HepG2 (cell line): ENCODE measurements around the gene SRXN1. TPM values are rescaled to one million over a fixed set of nuclear protein-coding genes. Genes with fewer than 3 reads are reported as not detected.
A peak's percentile ranks its signal among the peaks of the same experiment; 100 is the strongest.

Source experiments
- CEBPG ChIP-seq: IDR thresholded peaks from 2 replicates; pipeline ENCODE4 v1.6.1; 2016
- CREB3 ChIP-seq: sonication (generic); formaldehyde crosslinking; IDR thresholded peaks from 2 replicates; pipeline ENCODE4 v1.5.0; 2020; ENCODE audit warnings: missing genetic modification reagents
- ERF ChIP-seq: IDR thresholded peaks from 2 replicates; pipeline ENCODE4 v1.6.1; 2018; ENCODE audit warnings: missing biosample characterization, missing genetic modification reagents
- FOSL2 ChIP-seq: sonication (generic); formaldehyde crosslinking; IDR thresholded peaks from 2 replicates; pipeline ENCODE4 v1.4.0; 2020; ENCODE audit warnings: missing genetic modification reagents
- GMEB2 ChIP-seq: IDR thresholded peaks from 2 replicates; pipeline ENCODE4 v1.6.1; 2016; ENCODE audit warnings: missing biosample characterization, missing genetic modification reagents, low read depth
- HBP1 ChIP-seq: IDR thresholded peaks from 2 replicates; pipeline ENCODE4 v1.6.1; 2016; ENCODE audit warnings: low read depth, control low read depth
- MEIS1 ChIP-seq: sonication (generic); formaldehyde crosslinking; IDR thresholded peaks from 2 replicates; pipeline ENCODE4 v1.9.0; 2021; ENCODE audit warnings: mild to moderate bottlenecking, missing genetic modification reagents, moderate library complexity, borderline replicate concordance
- PBX2 ChIP-seq: IDR thresholded peaks from 2 replicates; pipeline ENCODE4 v1.6.1; 2016; ENCODE audit warnings: control low read depth
- REXO4 ChIP-seq: sonication (generic); formaldehyde crosslinking; IDR thresholded peaks from 2 replicates; pipeline ENCODE4 v1.8.0; 2022; ENCODE audit warnings: missing genetic modification reagents, mild to moderate bottlenecking, borderline replicate concordance
- RNF219 ChIP-seq: sonication (generic); formaldehyde crosslinking; IDR thresholded peaks from 2 replicates; pipeline ENCODE4 v1.5.0; 2020; ENCODE audit warnings: mild to moderate bottlenecking, missing genetic modification reagents
- THAP11 ChIP-seq: IDR thresholded peaks from 2 replicates; pipeline ENCODE4 v1.6.1; 2016; ENCODE audit warnings: missing biosample characterization, missing genetic modification reagents
- ZGPAT ChIP-seq: IDR thresholded peaks from 2 replicates; pipeline ENCODE4 v1.6.1; 2016; ENCODE audit warnings: mild to moderate bottlenecking
- ZNF44 ChIP-seq: sonication (generic); formaldehyde crosslinking; IDR thresholded peaks from 2 replicates; pipeline ENCODE4 v1.5.1; 2020; ENCODE audit warnings: mild to moderate bottlenecking, missing genetic modification reagents
- ZNF512B ChIP-seq: sonication (generic); formaldehyde crosslinking; IDR thresholded peaks from 2 replicates; pipeline ENCODE4 v1.5.1; 2020; ENCODE audit warnings: missing genetic modification reagents, mild to moderate bottlenecking, borderline replicate concordance
- ZNF577 ChIP-seq: sonication (generic); formaldehyde crosslinking; IDR thresholded peaks from 2 replicates; pipeline ENCODE4 v1.4.0; 2020; ENCODE audit warnings: mild to moderate bottlenecking, low read depth, missing genetic modification reagents, borderline replicate concordance
- ZNF724P ChIP-seq: sonication (generic); formaldehyde crosslinking; IDR thresholded peaks from 2 replicates; pipeline ENCODE4 v1.8.0; 2022; ENCODE audit warnings: missing genetic modification reagents, borderline replicate concordance
- polyA plus RNA-seq, 8 experiments: library from polyadenylated mRNA; depleted of rRNA in 3 of 8; stranded (reverse) in 7 of 8; unstranded in 1 of 8; fragments of >200 nt; fragmentation: Illumina TruSeq in 4 of 8; extraction: Trizol in 4 of 8; gene quantifications; 2 replicates each; pipeline versions ENCODE4 v1.2.1 to v1.2.3, GENCODE V29; 2011 to 2016; ENCODE audit warnings: low read depth in 4 of 8, missing spikeins in 1 of 8, mixed read lengths in 1 of 8; ENCODE audit not compliant: insufficient read depth in 1 of 8
- total RNA-seq, 5 experiments: library from RNA; depleted of rRNA; stranded (reverse); fragments of >200 nt; fragmentation: Illumina TruSeq; extraction: Trizol; gene quantifications; 2 replicates each; pipeline ENCODE4 v1.2.3, GENCODE V29; 2016; ENCODE audit warnings: low read depth in 1 of 5

The SRXN1 gene
- total and polyA plus RNA-seq, 2 of the 13 experiments (the other 11 are each of a cell fraction or from before 2014, with no cell fraction given), result 29.9 to 87.7 TPM

- TF ChIP-seq GMEB2 (no peak), ZNF724P (peak; percentile 99), ZNF44 (CRISPR knock-in tag) (peak; percentile 29; the same call in 1 of the 2 replicates), FOSL2 (CRISPR knock-in tag) (peak; percentile 26; the same call in 1 of the 2 replicates), ZGPAT (CRISPR knock-in tag) (peak; percentile 59; the same call in 1 of the 2 replicates), THAP11 (CRISPR knock-in tag) (peak; percentile 82), CREB3 (CRISPR knock-in tag) (peak; percentile 99), ZNF577 (CRISPR knock-in tag) (0 out of 2 replicates have a peak, but pooled peaks have one; percentile 63), REXO4 (CRISPR knock-in tag) (no peak), ZNF512B (CRISPR knock-in tag) (no peak), MEIS1 (CRISPR knock-in tag) (no peak), HBP1 (peak; percentile 96), CEBPG (CRISPR knock-in tag) (no peak), ERF (peak; percentile 99), PBX2 (CRISPR knock-in tag) (no peak), RNF219 (CRISPR knock-in tag) (no peak; the same call in 1 of the 2 replicates)
These were observed 22.7 kb upstream of the SRXN1 start, which contains the start of gene SCRT2 (continued) for GRCh38 chr20:675453-676314.
